NCI-H2029 treated with DMSO at 0.1 percent for 48 hours (cell line): Measurements from ENCODE around the gene CHRND.
"Not testable (repeated sequence)": the region's sequence is repeated elsewhere in the genome, so short reads cannot be mapped to it uniquely, and the experiment has no call there.

Experiments used
- DNase-seq: peaks from one replicate; lab custom pipeline; 2025; lab: John Stamatoyannopoulos, UW

The CHRND gene

DNA sequence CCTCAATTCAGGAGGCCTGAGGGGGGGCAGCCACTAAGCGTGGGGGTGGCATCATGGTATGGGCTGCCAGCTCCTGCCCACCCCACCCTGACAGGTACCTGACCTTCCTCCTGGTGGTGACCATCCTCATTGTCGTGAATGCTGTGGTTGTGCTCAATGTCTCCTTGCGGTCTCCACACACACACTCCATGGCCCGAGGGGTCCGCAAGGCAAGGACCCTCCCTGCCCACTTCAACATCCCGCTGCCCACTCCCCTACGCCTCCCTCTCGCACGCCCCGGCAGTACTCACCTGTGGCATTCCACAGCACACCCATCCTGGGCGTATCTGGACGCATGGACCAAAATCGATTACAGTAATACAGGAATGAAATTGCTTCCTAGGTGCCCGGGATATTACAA lies 17.5 kb downstream of the CHRND start:
- DNase-seq: no peak

DNA sequence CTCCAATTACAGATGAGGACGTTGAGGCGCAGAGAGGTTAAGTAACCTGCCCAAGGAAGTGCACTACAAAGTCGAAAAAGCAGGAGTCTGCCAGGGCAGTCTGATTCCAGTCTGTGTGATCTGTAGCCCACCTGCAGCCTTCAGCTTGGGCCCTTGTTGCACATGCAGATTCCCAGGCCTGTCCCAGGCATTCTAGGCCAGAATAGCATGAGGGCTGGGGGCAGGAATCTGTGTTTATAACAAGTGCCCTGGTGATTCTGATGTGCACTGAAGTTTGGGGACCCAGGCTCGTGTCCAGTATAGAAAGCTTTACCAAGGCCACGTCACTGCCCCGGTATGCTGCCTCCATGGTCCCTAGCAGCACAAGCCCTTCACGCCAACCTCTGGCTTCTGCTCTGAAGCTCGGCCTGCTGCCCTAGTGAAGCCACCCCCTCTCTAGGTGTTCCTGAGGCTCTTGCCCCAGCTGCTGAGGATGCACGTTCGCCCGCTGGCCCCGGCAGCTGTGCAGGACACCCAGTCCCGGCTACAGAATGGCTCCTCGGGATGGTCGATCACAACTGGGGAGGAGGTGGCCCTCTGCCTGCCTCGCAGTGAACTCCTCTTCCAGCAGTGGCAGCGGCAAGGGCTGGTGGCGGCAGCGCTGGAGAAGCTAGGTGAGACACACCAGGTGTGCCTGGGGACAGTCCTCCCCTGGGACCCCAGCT lies 18.1 kb downstream of the CHRND start:
- no peak for DNase-seq

DNA sequence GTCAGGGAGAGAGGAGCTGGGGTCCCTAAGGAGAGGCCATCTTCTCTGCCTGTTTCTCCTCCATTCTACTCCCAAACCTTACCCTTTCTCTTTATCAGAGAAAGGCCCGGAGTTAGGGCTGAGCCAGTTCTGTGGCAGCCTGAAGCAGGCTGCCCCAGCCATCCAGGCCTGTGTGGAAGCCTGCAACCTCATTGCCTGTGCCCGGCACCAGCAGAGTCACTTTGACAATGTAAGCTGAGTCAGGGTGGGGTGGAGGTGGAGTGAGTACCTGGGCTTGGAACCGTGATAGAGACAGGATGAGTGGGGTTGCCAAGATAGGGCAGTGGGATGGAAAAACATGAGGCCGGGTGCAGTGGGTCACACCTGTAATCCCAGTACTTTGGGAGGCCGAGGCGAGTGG lies 18.7 kb downstream of the CHRND start:
- no peak for DNase-seq

DNA sequence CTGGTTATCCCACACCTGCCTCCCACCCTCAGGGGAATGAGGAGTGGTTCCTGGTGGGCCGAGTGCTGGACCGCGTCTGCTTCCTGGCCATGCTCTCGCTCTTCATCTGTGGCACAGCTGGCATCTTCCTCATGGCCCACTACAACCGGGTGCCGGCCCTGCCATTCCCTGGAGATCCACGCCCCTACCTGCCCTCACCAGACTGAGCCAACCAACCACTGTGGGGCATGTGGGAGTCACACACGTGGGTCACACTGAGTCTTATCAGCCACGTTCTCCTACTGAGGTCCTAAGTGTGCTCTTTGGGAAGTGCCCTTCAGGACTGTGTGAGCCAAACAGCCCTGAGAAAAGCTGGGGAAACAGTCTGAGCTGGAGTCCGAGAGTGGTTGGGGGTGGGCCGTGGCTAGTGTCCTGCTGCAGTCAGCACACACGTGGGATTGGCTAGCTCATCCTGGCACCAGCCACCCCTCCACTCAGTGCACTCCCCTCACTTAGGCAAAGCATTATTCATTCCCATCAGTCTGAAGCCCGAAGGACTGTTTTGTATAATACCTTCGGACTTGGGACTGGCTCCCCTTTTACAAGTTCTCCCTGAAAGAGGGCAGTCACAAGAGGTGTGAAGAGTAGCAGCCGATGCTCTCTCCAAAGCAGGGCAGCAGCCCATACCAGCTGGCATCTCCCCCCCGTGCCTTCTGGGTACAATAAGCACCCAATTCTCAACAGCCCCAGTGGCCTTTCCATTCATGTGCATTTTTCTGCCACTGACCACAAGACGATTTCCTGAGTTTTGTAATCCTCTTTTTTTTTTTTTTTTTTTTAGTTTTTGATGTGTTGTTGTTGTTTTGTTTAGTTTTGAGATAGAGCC lies 19.8 kb downstream of the CHRND start:
- no peak for DNase-seq

- no peak for DNase-seq
Measured at GRCh38 chr2:232547991-232548390, 22.0 kb downstream of the CHRND start.

- no peak for DNase-seq
Measured at GRCh38 chr2:232549655-232550353, 23.8 kb downstream of the CHRND start.

- DNase-seq: peak; percentile 67
Measured at GRCh38 chr2:232550354-232551249, 24.6 kb downstream of the CHRND start, which contains the start of the genes EIF4E2 and TIGD1. Gene EIF4E2, plus strand, starts transcription at chr2:232550689. Its CDS starts 36 bp downstream, at chr2:232550725. Gene TIGD1, minus strand, starts transcription at chr2:232550557. Its CDS starts 675 bp downstream, at chr2:232549882.

DNA sequence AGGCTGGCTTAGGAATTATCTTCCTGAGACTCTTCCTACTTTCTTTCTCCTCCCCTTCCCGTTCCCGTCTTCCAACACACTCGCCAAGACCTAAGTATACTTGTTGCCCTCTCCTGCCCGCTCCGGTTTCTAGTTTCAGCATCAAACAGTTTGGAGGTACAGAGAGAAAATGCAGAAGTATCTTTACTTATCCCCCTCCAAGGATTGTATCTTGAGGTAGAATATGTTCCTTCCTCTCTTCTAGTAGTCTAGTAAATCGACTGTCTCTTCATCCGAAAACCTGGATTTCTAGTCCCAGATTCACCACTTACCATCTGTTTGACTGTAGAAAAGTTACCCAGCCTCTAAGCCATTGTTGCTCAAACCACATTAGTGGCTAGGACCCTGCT lies 25.3 kb downstream of the CHRND start:
- no peak for DNase-seq

DNA sequence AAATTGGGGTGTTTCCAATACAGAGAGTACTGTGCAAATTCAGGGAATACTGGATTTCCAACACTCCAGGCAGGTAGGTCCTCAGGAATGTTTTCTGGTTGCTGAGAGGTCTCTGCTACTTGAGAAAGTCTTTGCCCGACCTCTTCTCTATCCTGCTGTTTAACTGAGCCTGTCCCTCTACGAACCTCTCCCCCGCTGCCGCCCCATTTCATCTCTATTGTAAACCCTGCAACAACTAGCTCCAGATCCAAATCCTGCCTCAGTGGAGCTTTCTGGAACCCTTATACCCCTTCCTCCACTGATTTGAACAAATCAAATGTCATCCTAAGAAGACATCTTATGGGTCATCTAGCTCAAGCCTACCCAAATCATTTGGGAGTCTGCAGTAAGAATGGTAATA lies 25.8 kb downstream of the CHRND start:
- DNase-seq: no peak

DNA sequence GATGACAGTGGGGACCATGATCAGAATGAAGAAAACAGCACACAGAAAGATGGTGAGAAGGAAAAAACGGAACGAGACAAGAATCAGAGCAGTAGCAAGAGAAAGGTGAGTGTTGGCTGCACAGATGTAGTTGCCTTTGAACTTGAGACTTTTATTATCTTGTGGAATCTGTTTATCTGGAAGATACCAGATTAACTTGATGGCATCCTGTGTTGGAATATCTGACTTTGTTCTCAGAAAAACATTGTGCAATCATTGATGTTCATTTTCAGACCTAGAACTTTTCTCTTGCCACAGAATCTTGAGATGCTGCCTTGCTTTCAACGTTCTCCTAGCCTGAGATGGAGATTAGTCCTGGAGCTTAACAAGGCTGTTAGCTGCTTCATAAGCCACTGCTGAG lies 30.5 kb downstream of the CHRND start:
- DNase-seq: no peak

DNA sequence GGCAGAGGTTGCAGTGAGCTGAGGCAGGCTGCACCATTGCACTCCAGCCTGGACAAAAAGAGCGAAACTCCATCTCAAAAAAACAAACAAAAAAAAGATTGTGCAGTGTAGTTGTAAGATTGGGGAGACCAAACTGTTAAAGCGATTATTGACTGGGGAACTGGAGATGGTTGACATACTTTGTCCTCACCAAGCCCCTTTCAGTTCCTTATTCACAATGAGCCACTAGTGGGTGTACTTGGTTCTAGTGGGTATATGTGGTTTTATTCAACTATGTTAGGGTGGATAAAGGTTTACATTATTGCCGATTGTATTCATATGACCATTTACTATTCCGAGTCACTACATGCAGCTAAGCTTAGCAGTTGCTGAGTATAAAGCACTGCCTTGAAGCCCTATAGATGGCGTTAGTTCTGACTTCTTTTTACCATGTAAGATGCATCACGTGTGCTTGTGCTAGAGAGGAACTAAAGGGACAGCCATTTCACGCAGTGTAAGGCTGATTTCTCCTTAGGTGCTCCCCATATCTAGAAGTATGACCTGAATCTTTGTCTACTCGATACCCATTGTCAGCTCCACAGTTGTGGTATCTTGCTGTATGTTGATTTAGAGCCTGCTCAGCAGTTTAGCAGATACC lies 36.7 kb downstream of the CHRND start:
- no peak for DNase-seq

- DNase-seq: no peak
Measured at GRCh38 chr2:232563580-232563979, 37.6 kb downstream of the CHRND start.

- DNase-seq: no peak
Measured at GRCh38 chr2:232567721-232568120, 41.8 kb downstream of the CHRND start.

DNA sequence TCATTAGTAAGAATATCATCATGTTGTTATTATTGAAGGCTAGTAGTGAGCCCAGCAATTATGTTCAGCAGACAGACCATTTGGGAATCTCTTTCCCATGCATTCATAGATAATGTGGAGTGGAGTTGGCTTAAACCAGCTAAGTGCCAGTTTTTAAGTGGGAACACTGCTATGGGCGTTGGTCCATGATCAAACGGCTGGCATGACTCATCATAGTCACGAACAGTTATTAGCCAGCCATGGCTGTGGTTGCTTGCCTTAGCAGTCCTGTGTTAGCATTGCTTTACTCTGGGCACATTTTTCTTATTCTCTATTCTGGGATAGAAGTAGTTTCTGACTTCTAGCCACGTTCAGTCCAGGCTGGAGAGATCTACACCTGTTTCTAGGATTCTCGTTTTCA lies 42.2 kb downstream of the CHRND start:
- DNase-seq: no peak

GRCh38 chr2:232569541-232569940 lies 43.6 kb downstream of the CHRND start:
- no peak for DNase-seq

GRCh38 chr2:232570481-232570880 lies 44.5 kb downstream of the CHRND start:
- DNase-seq: not testable (repeated sequence)

- no peak for DNase-seq
Measured at GRCh38 chr2:232571026-232571474, 45.1 kb downstream of the CHRND start.

DNA sequence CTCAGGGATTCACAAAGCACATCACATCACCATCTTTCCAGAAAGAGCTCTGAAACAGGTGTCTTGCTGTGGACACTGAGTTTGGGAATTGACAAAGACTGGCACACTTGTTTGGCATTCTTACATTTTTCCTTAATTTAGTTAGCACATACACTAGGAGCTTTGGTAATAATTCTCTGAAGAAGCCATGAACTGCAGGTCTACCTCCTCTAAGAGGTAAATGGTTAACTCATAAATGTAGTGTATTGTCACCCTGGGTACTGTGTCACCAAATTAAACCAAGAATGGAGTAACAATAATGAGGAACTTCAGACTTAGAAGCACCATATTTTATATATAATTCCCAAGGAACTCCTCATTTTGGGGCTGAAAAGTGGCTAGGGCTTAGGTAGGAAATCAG lies 47.1 kb downstream of the CHRND start:
- DNase-seq: no peak

DNA sequence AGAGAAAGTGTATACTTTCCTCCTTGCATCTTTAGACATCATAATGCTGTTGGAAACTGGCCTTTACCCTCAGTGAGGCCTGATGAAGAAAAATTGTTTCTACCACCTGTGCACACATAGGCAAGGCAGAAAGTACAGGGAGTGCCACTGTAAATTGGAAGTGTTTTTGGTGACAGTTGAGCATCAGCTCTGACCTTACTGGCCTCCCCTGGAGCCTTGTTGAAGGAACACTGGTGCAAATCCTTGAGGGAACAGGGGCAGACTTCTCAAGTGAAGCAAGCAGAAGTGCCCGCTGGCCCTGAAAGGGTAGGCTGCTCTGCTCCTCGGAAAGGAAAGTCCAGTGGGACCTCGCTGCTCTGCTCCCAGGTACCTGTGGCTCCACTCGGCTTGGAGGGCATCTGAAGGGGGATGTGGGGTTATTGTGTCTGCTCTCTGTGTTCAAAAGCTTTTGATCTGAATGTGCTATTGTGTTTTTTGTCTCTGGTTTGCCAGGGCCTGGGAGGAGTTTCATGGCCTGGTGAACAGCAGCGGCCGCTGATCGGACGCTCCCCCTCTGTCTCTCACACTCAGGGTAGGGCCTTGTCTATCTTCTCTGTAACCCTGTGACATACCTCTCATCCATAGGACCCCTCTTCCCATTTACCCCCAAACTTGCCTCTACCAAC lies 47.9 kb downstream of the CHRND start:
- DNase-seq: no peak

DNA sequence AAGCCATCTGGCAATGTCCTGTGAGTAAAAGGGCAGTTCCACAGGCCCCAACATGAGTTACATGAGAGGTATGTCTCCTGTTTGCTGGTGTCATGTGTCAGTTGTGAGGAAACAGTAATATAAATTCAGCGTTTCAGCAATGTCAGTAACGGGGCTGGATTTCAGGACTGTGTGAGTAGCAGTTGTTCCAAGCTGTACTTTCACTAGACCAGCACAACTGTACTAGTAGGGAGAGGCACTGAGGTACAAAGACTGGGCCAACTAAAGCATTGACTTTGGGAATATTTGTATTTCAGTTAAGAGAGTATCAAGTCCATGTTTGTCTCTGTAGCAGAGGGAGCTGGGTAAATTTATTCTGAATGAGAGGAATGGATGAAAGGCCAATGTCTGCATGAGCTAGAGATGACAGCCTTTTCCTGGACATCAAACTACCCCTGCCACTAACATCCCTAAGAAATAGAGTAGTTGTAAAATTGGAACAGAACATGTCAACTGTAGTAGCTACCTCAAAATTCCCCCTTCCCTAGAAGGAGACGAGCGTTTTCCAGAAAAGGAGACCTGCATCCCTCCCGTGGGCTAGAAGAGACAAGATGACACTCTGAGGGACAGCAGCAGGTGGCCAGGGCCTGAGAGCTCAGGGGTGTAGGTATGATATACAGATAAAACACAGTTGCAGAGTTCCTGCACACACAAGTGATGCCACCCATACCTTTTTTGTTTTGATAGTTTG lies 48.9 kb downstream of the CHRND start:
- no peak for DNase-seq
